ENCODE results near the gene RBM34.

The RBM34 gene, protein sequence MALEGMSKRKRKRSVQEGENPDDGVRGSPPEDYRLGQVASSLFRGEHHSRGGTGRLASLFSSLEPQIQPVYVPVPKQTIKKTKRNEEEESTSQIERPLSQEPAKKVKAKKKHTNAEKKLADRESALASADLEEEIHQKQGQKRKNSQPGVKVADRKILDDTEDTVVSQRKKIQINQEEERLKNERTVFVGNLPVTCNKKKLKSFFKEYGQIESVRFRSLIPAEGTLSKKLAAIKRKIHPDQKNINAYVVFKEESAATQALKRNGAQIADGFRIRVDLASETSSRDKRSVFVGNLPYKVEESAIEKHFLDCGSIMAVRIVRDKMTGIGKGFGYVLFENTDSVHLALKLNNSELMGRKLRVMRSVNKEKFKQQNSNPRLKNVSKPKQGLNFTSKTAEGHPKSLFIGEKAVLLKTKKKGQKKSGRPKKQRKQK

DNA sequence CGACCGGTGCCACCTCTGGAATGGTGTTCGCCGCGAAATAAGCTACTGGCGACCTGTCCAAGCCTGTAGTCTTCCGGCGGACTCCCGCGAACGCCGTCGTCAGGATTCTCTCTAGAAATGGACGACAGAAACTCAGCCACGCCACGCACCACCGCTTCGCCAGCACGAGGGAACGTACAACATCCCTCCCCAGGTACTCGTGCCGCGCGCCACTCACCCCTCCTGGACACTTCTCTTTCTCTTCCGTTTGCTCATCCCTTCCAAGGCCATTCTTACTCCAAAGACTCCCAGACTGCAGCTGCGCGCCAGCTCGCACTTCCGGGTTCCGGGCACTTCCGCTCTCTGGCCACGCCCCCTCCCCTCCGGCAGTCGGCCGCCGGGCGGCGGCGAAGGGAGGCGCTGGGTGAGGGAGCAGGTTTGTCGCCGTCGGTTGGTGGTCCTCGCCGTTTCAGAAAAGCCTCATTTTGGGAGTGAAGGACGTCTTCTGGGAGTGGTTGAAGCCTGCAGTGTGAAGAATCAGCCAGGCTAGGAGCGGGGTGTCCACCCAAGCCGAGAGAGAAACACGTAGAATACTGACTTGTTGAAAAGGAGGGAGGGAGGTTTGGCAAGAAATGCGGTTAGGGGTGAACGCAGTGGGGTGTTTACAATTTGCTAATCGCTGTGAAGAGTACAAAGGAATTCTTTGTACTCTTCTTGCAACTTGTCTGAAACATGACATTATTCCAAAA lies at the start of gene RBM34:
RBM34 (minus strand) TSS at position 294 of the 728 bp plus-strand sequence; CDS start at position 270, 24 bp downstream.
- TF ChIP-seq, protein P1, sequence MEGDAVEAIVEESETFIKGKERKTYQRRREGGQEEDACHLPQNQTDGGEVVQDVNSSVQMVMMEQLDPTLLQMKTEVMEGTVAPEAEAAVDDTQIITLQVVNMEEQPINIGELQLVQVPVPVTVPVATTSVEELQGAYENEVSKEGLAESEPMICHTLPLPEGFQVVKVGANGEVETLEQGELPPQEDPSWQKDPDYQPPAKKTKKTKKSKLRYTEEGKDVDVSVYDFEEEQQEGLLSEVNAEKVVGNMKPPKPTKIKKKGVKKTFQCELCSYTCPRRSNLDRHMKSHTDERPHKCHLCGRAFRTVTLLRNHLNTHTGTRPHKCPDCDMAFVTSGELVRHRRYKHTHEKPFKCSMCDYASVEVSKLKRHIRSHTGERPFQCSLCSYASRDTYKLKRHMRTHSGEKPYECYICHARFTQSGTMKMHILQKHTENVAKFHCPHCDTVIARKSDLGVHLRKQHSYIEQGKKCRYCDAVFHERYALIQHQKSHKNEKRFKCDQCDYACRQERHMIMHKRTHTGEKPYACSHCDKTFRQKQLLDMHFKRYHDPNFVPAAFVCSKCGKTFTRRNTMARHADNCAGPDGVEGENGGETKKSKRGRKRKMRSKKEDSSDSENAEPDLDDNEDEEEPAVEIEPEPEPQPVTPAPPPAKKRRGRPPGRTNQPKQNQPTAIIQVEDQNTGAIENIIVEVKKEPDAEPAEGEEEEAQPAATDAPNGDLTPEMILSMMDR (IDR thresholded peaks at IDR 0.05): no peak

DNA sequence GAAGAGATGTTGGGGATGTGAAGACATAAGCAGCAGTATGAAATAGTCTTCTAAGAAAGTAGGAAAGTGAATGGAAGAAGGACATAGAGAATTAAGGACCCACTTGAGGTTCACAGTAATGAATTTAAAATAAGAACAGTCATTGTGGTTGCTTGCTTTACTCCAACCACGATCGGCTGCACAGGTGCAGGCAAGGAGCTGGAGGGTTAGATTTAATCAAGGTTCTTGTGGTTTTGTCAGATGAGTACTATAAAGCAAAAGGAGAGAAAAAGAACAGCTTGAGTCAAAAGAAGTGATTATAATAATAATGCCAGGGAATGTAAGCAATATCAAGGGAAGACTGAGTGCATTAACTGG lies 46.1 kb upstream of the RBM34 start:
- TF ChIP-seq, protein P1 (IDR thresholded peaks at IDR 0.05): no peak

DNA sequence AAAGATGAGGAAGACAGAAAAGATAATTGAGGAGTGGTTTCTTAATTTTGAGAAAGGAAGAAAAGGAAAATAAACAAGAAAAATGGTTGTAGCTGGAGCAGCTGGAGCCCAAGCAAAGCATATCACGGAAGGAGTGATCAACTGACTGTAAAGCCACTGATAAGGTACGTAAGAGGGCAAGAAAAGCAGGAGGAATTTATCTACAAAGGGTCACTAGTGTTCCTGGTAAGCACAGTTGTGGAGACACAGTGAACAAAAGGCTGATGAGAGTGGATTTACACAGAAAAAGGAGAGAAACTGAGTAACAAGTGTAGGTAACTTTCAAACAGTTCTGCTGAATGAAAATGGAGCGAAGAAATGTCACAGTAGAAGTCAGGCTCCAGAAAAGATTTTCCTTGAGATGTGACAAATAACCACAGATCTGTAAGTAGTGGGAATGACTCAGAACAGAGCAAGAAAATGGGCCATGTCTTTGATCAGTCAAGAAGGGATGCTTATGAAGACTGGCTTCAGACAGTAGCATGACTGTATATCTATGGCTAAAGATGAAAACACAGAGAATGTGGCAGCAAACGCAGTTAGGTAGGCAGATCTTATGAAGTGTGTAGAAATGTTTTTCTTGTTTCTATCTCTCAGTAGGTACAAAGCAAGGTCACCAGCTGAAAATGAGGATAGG lies 45.6 kb upstream of the RBM34 start:
- TF ChIP-seq, protein P1 (IDR thresholded peaks at IDR 0.05): no peak

DNA sequence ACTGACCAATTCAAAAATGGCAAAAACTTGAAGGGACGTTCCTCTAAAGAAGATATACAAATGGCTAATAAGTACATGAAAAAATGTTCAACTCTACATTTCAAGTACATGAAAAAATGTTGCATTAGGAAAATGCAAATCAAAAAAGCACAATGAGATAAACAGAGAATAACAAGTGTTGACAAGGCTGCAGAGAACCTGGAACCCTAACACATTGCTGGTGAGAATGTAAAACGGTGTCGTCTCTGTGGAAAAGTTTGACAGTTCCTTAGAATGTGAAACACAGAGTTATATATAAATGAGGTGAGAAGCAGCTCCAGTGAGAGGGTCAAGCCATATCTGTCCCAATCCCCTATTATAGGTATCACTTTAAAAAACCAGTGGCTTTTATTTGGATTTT lies 44.6 kb upstream of the RBM34 start:
- TF ChIP-seq, protein P1 (IDR thresholded peaks at IDR 0.05): no peak

DNA sequence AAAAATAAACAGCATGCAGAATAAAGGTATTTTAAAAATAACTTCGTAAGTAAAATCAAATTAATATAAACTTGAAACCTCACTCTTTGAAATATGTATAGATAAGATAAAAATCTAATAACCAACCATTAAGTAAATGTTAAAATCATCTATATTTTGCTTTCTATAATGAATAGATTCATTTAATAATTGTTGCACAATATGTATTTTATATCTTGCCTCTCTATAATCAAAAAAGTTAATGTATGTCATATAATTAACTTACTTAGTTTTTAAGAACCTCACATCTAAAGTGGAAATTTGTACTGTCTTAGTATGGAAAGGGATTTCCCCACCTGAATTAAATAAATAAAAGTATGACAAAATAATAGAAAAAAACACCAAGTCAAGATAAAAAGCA lies 42.4 kb upstream of the RBM34 start:
- TF ChIP-seq, protein P1 (IDR thresholded peaks at IDR 0.05): no peak

DNA sequence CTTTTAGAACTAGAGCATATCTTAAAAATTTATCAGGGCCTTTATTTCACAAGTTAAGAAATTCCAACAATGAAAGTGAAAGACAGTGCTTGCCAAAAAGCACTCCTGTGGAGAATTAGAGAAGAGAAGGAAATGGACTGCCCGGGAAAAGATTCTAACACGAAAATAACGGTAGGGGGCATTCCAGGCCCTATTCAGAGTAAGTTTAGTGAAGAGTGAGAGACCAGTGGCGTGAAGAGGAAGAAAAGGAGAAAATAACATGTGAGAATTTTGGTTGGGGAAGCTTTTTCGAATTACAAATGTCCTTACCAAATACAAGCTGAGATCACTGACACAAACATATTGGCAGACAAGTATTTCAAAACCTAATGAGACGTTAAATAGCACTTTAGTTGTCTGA lies 38.4 kb upstream of the RBM34 start:
- TF ChIP-seq, protein P1 (IDR thresholded peaks at IDR 0.05): peak; percentile 77

DNA sequence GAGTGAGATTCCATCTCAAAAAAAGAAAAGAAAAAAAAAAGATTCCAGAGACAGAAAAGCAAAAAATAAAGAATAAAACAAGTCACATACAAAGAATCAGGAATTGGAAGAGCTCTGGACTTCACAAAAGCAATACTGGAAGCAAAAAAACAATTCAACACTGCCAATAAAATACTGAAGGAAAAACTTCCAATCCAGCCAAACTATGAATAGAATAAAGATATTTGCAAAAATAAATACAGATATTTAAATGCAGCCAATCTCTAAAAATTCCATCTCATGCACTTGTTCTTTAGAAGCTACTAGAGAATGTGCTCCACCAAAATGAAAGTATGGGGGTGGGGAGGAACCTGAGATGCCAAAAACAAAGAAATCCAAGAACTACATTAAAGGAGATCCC lies 29.4 kb upstream of the RBM34 start:
- TF ChIP-seq, protein P1 (IDR thresholded peaks at IDR 0.05): no peak

Data from LNCAP (cell line).